SK-N-MC (cell line): ENCODE data around the gene CRYBG2.
"Not testable (repeated sequence)": the region's sequence is repeated elsewhere in the genome, so short reads cannot be mapped to it uniquely, and the experiment has no call there.

Experiments used
- EZH2 ChIP-seq: fragments of 200-600 bp; sonication (generic); IDR thresholded peaks from one replicate; pipeline ENCODE4 v1.6.1; 2017; ENCODE audit warnings: antibody characterized with exemption
- POLR2AphosphoS5 ChIP-seq: IDR thresholded peaks from 2 replicates; pipeline ENCODE4 v1.6.1; 2012; ENCODE audit warnings: mild to moderate bottlenecking, low read depth, low read length, borderline replicate concordance

GRCh38 chr1:26385063-26385462, 31.1 kb upstream of the CRYBG2 start:
- not testable (repeated sequence) for TF ChIP-seq POLR2AphosphoS5, EZH2
